Stimulated activated CD8-positive, alpha-beta memory T cell treated with anti-CD3 and anti-CD28 coated beads, Interleukin-7, amount 100 ng/mL, for 1 hour (primary cell): ENCODE measurements around the gene PCDHGC5.
A peak's percentile ranks its signal among the peaks of the same experiment; 100 is the strongest.

Experiments used
- DNase-seq, 2 donors: peaks; one replicate each; pipeline ENCODE4 v3.0.0-alpha.2; 2020; ENCODE audit warnings: low read depth in 2 of 2

PCDHGC5 gene

GRCh38 chr5:141490771-141491170 lies 1.9 kb downstream of the PCDHGC5 start:
- DNase-seq, result no peak

- no peak for DNase-seq
Measured at GRCh38 chr5:141491323-141492167, 2.7 kb downstream of the PCDHGC5 start.

GRCh38 chr5:141492168-141492885 lies 3.4 kb downstream of the PCDHGC5 start:
- DNase-seq, result no peak

- no peak for DNase-seq
Measured at GRCh38 chr5:141493500-141494422, 4.9 kb downstream of the PCDHGC5 start.

- no peak for DNase-seq
Measured at GRCh38 chr5:141494761-141495452, 6.0 kb downstream of the PCDHGC5 start.

GRCh38 chr5:141495453-141495811 lies 6.6 kb downstream of the PCDHGC5 start:
- DNase-seq, result no peak

GRCh38 chr5:141496038-141496437 lies 7.2 kb downstream of the PCDHGC5 start:
- DNase-seq, result no peak

GRCh38 chr5:141501761-141502160 lies 12.9 kb downstream of the PCDHGC5 start:
- no peak for DNase-seq

- no peak for DNase-seq
Measured at GRCh38 chr5:141503681-141504080, 14.8 kb downstream of the PCDHGC5 start.

GRCh38 chr5:141504216-141504615 lies 15.3 kb downstream of the PCDHGC5 start:
- no peak for DNase-seq

GRCh38 chr5:141506381-141507155 lies 17.7 kb downstream of the PCDHGC5 start:
- no peak for DNase-seq

- DNase-seq, result no peak
Measured at GRCh38 chr5:141507387-141508091, 18.7 kb downstream of the PCDHGC5 start.

- DNase-seq, result no peak
Measured at GRCh38 chr5:141508440-141508797, 19.5 kb downstream of the PCDHGC5 start.

GRCh38 chr5:141508798-141509611 lies 20.1 kb downstream of the PCDHGC5 start:
- no peak for DNase-seq

GRCh38 chr5:141510160-141510559 lies 21.3 kb downstream of the PCDHGC5 start:
- no peak for DNase-seq

GRCh38 chr5:141510850-141511601 lies 22.1 kb downstream of the PCDHGC5 start:
- DNase-seq, result no peak

- DNase-seq, result no peak
Measured at GRCh38 chr5:141511771-141512325, 23.0 kb downstream of the PCDHGC5 start.

- DNase-seq, result peak; percentile 49 to 83
Measured at GRCh38 chr5:141512390-141512910, 23.6 kb downstream of the PCDHGC5 start.
